Stimulated activated CD4-positive, alpha-beta T cell treated with anti-CD3 and anti-CD28 coated beads, TNF-alpha, amount 100 ng/mL, for 48 hours (primary cell): ENCODE measurements around the gene ZNF296.

Experiments
- DNase-seq, 3 donors: peaks; one replicate each; pipeline ENCODE4 v3.0.0-alpha.2; 2020; ENCODE audit warnings: low read depth in 3 of 3

The ZNF296 gene

GRCh38 chr19:45082170-45082569 is 5.9 kb upstream of the ZNF296 start:
- DNase-seq, result no peak

DNA sequence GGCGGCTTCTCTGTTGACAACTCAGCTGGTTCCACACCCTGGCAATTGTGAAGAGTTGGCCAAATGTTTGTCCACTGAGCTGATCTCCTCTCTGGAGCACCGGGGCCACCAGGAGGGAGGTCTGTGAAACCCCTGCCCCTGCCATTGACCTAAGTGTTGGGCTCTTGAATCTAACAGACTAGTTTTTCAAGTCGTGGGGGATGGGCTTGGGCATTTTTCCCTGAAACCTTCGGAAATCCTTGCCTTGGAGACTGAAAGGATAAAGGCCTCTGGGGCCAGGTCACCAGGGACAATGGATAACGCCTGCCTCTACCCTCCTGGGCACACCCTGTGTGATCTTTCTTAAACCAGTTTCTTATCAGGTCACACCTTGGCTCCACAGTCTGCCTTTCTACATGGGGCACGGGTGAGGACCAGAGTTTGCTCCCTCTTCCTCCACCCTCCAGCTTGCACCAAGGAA is 3.7 kb upstream of the ZNF296 start:
- DNase-seq, result no peak

- DNase-seq, result peak; percentile 73 to 77 (median 76)
These were observed 3.0 kb upstream of the ZNF296 start, which contains the start of gene GEMIN7 for GRCh38 chr19:45079063-45079910. Gene GEMIN7 (plus strand): TSS chr19:45079260. CDS start chr19:45090115, 10,855 bp downstream.

GRCh38 chr19:45078390-45079062 is 2.2 kb upstream of the ZNF296 start:
- no peak for DNase-seq

DNA sequence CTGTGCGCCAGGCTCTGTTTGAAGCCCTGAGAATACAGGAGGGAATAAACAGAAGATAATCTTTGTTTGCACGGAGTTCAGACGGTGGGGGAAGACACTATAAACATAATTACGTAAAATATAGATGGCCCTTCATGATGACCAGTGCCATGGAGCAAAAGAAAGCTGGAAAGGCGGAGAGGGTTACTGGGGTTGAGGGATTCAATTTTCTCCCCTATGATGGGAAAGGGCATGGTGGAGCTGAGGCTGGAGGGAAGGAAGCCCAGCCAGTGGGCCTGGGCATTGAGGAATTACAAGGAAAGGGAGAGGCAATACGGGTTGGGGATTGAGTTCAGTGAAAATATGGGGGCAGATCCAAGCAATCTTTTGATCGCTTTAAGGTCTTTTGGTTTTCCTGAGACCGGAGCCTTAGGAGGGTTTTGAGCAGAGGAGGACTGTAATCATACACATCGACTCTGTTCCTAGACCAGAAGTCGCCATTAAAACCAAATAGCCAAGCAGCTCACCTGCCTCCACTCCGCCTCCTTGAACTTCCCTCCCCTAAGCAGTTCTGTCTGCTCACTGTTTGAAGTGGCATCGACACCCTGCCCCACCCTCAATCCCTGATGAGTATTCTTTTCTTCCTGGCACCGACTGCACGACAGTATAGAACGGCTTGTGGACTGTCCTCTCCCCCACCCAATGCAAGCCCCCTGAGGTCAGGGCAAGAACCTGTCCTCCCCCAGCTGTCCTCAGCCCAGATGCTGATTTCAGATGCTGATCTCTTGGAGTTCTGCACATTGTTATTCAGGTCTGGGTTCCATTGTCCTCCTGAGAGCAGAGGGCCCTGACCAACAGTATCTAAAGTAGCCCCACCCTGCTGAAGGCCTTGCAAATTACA is 813 bp upstream of the ZNF296 start:
- no peak for DNase-seq

DNA sequence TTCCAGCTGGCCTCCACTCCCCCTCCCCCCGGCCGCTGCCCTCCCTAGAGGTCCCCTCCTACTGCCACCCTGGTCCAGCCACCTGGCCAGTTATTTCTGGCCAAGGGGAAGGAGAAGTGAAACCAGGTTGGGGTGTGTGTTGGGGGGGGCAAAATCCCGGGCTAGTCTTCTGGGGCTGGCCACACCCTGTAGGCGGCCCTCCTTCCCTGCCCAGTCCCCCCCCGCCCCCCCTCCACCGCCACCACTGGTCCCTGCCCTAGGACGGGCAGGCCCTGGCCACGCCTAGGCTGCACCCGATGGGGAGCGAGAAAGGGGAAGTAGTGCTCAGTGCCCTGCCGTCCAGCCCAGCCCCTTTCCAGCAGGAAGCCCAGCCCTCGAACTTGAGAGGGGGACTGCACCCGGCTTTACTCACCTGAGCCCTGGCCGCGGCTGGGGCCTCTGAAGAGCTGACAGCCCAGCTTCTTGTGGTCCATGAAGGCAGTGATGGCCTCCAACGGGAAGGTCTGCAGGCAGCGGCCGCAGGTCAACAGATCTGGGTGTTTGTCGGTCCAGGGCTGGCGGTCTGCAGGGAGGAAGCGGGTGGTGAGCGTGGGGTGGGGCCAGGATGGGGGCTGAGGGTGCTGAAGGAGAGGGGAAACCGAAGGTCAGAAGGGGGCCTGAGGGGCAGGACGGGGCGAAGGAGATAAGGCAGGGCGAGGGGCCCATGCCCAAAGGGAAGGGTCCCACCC is 813 bp downstream of the ZNF296 start:
- DNase-seq, result peak in 1 of 3 donors; percentile 34

- DNase-seq, result no peak
These were observed 1.5 kb downstream of the ZNF296 start for GRCh38 chr19:45074744-45075300.

DNA sequence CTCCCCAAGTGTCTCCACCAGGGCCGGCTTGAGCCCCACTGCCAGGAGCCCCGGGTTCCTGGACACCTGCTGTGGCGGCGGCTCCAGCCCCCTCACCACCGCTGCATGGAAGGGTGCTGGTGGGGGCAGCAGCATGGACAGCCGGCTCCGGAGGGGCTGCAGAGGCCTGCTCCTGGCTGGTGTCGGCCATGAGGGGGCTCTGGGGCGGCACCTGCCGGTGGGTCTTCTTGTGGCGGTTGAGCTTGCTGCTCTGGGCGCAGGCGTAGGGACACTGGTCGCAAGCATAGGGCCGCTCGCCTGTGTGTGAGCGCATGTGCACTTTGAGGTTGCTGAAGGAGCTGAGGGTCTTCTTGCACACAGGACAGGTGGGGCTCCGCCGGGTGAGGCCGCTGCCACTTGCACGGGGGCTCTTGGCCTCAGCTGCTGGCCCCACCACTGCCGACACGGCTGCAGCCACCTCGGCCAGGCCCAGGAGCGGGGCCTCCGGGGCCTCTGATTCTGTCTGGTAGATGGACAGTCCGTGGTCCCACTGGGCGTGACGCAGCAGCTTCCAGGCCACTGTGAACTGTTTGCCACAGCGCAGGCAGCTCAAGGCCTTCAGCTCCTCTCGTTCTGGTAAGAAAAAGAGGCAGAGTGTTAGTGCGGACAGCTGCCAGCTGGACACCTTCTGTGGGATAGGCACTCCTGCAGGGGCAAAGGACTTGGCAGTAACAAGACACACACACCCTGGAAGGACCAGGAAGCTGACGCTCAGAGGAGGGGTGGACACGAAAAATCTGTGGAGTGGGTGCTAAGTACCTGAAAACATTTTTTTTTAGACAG is 4.1 kb downstream of the ZNF296 start:
- DNase-seq, result no peak

DNA sequence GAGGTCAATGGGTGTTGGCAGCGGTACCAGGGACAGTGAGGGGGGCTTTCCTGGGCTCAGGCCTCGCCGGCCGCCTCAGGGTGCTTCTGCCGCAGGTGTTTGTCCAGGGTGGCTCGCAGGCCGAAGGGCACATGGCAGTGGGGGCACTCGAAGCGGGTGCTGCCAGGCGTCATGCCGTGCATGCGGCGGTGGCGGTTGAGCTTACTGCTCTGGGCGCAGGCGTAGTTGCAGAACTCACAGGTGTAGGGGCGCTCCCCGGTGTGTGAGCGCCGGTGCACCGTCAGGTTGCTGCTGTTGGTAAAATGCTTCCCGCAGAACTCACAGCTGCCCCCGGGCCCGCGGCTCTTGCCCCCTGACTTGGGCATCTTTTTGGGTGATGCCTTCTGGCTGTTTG is 4.7 kb downstream of the ZNF296 start:
- no peak for DNase-seq

GRCh38 chr19:45070861-45071544 is 5.3 kb downstream of the ZNF296 start:
- no peak for DNase-seq

- DNase-seq, result no peak
These were observed 6.1 kb downstream of the ZNF296 start for GRCh38 chr19:45070214-45070613.

DNA sequence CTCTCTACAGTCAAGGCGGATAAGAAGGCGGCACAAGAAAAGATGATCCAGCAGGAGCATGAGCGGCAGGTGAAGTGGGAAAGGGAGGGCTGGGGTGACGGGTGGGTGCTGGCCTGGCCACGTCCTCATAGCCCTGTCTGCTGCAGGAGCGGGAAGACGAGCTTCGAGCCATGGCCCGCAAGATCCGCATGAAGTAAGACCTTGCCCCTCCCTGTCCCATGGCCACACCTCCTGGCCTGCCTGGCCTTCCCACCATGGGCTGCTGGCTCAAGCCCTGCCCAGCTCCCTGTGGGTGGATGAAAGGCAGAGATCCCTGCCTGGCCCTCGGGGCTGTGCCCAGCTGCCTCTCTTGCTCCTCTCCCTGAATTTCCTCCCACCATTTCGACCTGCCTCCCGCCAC is 7.2 kb downstream of the ZNF296 start:
- DNase-seq, result no peak

DNA sequence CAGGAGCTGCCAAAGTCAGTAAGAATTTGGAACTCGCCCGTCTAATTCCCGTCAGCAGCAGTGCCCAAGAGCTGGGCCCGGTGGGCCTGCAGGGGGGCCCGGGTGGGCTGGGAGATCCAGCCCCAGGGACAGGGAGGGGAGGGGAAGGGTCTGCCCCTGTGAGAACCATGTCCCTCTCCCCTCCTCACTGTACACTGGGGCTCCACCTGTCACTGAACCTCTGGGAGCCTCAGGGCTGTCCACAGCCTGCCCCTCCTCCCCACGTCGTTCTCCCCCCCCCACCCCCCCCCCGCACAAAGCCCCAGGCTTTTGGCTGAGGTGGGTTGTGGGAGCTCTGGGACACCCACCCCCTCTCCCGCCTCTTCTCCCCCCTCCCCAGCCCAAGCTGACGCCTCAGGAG is 8.2 kb downstream of the ZNF296 start:
- DNase-seq, result no peak

DNA sequence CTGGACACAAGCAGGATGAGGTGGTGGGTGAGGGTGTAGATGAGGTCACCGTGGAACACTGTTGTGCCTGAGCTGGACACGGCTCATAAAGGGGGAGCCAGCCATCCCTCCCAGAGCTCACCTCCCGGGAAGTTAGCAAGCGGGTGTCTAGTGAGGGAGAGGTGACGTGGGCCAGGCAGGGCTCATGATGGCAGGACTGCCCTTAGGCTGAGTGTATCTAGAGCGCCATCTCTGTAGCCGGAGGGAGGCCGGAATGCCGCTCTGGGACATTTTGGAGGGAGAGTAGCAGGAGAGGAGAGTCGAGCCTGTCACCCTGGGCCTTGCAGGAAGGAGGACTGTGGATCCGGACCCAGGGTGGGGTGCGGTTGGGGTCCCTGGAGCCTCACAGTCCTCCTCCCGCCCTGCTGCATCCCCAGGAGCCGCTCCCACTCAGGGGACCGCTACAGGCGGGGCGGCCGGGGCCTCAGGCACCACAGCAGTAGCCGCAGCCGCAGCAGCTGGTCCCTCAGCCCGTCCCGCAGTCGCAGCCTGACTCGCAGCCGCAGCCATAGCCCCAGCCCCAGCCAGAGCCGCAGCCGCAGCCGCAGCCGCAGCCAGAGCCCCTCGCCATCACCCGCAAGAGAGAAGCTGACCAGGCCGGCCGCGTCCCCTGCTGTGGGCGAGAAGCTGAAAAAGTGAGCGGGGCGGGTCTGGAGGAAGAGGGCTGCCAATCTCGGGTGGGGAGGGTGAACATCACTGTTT is 9.2 kb downstream of the ZNF296 start:
- no peak for DNase-seq

DNA sequence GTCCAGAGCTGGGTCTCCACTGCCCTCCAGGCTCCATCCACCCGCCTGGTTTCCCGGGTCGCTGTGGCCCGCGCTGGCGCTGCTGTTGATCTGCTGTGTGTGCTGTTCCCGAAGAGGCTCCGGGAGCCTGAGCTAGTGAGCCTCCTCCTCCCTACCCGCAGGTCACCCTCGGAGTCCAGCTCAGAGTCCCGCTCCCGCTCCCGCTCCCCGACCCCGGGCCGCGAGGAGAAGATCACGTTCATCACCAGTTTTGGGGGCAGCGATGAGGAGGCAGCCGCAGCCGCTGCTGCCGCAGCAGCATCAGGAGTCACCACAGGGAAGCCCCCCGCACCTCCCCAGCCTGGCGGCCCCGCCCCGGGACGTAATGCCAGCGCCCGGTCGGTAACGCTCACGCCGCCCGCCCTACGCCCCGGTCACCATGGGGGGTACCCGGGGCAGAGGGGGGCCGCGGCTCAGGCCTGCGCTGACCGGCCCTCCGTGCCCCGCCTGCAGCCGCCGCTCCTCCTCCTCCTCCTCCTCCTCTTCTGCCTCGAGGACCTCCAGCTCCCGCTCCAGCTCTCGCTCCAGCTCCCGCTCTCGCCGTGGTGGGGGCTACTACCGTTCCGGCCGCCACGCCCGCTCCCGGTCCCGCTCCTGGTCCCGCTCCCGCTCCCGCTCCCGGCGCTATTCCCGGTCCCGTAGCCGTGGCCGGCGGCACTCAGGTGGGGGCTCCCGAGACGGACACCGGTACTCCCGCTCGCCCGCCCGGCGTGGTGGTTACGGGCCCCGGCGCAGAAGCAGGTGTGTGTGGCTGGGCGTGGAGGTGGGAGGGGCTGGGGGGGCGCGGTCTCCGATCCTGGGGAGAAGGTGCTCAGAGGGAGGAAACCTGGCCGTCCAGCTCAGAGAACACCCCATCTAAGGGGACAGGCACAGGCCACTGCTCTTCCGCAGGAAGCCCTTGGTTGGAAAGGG is 12.2 kb downstream of the ZNF296 start:
- DNase-seq, result no peak

- DNase-seq, result no peak
These were observed 14.3 kb downstream of the ZNF296 start for GRCh38 chr19:45061965-45062364.

DNA sequence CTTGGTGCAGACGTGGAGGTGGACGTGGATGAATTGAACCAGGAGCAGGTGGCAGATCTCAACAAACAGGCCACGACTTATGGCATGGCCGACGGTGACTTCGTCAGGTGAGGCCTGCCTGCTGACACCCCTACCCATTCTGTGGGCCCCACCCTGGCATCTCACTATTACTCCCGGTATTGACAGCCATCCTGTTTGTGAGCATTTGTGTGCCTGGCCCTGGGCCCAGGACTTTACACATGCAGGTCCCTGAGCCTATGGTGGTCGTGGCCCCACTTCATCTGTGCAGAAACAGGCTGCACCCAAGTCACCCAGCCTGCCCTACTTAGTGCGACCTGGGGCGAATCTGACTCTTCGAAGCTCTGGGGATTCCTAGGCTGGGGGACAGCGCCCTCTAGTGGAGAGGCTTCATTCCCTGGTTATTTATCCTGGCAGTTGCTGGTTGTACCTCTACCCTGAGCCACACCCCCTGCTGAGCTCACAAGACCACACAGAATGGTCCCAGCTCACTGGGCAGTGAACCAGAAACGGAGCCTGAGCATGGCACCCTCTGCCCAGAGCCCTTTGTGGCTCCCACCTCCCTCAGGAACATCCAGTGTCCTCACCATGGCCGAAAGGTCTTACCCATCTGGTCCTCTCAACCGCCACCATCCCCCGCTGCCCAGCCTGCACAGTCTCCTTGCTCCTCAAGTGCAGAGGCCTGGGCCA is 16.9 kb downstream of the ZNF296 start:
- peak; percentile 68 to 78 (median 78) for DNase-seq
